NCI-H460 (cell line): ENCODE data around the gene IQGAP3. TPM values are rescaled to one million over a fixed set of nuclear protein-coding genes. Genes with fewer than 3 reads are reported as not detected.

Experiments used
- DNase-seq: peaks from one replicate; pipeline ENCODE4 v3.0.0-alpha.2; 2016; ENCODE audit warnings: low read depth; ENCODE audit errors: extremely low read depth
- total RNA-seq: library from RNA; depleted of rRNA; stranded (reverse); fragments of >200 nt; shearing (Covaris generic); gene quantifications from 2 replicates; pipeline ENCODE4 v1.2.3, GENCODE V29; 2014

IQGAP3 gene
- total RNA-seq, 1 experiment from 2014 or later = 28.7 TPM

GRCh38 chr1:156544592-156545102 is 27.7 kb downstream of the IQGAP3 start:
- no peak for DNase-seq

DNA sequence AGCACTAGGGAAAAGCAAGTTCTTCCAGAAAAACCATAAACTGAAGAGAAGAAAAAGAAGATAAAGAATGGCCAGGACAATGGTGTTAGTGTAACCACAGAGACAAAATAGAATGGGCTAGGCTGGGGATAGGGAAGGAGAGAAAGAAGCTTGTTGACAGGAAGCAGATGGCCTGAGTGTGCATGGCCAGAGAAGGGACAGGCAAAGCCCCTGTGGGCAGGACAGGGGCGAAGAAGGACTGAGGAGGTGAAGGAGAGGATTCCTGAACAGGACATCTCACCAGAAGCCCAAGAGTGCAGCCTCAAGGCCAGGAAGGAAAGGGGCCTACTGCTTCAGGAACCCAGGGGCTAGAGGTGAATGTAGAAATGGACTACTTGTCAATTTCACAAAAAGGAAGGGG is 29.3 kb downstream of the IQGAP3 start:
- DNase-seq = no peak

GRCh38 chr1:156540955-156541354 is 31.4 kb downstream of the IQGAP3 start:
- DNase-seq = no peak

GRCh38 chr1:156539818-156540355 is 32.5 kb downstream of the IQGAP3 start:
- DNase-seq = no peak

- DNase-seq = no peak
Measured at GRCh38 chr1:156538711-156539440, 33.5 kb downstream of the IQGAP3 start.

- no peak for DNase-seq
Measured at GRCh38 chr1:156537027-156537426, 35.3 kb downstream of the IQGAP3 start.

DNA sequence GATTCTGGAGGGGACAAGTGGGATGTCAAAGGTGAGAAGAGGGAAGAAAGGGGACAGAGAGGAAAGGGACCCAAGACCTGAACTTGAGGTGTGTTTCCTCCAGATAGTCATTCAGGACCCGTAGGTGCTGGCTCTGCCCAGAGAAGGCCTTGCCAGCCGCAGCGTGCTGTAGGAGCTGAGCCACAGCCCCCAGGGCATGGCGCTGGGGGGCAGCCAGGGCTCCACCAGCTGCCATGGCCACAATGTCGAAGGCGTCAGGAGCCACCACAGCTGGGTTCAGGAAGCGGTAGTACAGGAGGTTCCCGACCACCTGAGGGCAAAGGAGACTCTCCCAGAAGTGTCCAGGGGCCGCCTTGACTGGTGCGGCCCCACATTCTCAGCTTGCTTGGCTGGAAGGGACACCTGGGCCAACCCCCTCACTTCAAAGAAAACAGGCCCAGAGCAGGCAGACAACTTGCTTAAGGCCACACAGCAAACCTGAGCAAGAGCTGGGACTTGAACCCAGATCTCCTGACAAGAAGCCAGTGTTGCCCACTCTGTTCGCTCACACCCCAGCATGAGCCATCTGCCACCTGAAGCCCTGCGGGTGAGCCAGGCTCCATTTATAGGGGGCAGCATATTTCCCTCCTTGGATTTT is 37.8 kb downstream of the IQGAP3 start:
- DNase-seq = no peak

DNA sequence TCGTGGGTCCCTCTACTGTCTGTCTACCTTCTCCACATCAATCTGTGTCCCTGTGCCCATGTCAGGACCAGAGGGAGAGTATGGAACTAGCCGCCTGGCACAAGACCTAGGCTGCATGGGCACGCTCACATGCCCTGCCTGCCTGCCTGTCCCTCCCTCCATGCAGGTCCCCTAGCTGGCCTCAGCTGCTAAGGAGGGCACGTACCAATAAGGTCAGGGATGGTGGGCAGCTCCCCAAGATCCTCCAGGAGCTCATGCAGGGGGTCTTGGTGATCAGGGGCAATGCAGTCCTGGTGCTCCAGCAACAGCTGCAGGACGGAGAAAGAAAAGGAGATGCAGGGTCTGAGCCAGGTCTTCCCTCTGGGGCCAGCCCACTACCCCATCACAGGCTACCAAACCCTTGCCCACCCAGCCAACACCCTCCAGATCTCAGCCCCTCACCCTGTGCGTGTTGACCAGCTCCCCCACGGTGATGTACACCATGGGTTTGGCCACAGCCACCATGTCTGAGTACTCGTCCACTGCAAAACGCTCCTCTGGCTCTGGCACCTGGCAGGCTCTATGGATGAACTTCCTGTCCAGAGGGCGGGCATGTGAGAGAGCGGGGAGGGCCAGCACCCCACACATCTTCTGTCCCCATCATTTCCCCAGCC is 38.7 kb downstream of the IQGAP3 start:
- no peak for DNase-seq

DNA sequence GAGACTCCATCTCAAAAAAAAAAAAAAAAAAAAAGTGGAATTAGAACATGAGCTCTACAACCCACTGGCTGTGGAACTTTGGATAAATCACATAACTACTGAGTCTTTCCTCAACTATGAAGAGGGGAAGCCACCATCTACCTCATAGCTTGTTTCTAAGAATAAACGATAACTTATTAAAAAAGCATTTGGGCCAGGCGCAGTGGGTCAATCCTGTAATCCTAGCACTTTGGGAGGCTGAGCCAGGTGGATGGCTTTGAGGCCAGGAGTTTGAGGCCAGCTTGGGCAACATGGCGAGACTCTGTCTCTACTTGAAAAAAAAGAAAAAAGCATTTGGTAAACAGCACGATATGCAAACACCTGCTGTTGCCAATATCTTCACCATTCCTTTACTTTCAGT is 40.0 kb downstream of the IQGAP3 start:
- no peak for DNase-seq

DNA sequence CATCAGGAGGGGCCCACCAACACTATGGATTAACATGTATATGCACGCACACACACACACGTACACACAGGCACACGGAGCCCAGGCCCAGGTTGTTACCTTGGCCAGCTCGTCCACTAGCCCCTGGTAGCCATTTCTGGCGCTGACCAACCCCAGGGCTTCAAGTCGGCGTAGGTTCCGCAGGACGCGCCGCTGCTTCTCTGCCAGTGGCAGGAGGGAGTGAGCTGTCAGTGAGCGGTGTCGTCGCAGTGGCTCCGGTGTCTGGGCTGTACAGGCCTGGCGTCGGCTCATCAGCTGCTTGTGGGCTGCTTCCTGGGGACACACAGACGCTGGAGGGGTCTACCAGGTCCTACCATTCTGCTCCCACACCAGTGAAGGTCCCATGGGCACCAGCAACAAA is 42.4 kb downstream of the IQGAP3 start:
- no peak for DNase-seq

GRCh38 chr1:156528875-156529425 is 43.4 kb downstream of the IQGAP3 start:
- DNase-seq = no peak

- DNase-seq = no peak
Measured at GRCh38 chr1:156528231-156528630, 44.1 kb downstream of the IQGAP3 start.

- no peak for DNase-seq
Measured at GRCh38 chr1:156527584-156527983, 44.8 kb downstream of the IQGAP3 start.

DNA sequence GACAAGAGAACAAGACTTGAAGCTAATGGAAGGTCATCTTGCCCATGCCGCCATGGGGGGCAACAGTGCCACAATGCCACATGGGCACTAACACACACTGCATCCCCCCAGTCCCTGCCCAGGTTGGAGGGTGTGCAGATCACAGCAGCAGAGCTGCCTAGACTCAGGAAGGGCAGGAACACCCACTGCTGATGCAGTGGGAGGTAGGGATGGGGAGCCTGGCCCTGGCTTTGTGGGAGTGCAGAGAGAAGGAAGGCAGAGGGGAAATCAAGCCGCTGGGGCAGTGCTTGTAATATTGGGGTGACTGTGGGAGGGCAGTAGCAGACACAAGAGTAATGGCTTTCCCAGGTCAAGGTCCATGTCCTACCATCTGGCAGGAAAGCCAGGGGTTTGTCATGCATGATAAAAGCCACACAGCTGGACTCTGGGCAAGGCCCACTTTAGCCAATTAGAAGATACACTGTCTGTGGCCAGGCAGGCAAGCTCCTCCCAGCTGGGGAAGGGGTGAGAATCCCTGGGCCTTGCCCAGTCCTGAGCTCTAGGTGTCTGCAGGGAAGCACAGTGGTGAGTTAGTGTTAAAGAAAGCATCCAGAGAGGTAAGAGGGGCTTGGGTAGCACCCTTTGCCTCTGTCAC is 46.4 kb downstream of the IQGAP3 start:
- DNase-seq = no peak

DNA sequence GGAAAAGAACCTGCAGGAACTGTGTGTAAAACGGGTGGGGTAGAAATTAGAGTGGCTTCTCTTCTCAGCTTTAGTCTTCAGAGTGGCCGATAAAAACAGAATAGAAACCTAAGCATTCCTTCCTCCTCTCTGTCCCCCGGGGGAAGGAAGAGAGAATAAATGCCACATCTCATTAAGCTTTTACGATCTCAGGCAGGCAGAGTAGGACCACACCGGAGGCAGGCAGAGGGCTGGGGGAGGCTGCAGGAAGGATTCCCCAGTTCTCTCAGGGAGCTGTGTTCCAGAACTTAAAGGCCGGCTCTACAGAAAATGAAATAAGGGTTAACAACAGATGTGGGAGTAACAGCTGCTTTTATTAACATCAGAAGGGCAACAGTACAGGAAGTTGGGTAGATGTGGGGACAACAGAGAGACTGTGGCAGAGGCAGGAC is 47.3 kb downstream of the IQGAP3 start:
- no peak for DNase-seq

DNA sequence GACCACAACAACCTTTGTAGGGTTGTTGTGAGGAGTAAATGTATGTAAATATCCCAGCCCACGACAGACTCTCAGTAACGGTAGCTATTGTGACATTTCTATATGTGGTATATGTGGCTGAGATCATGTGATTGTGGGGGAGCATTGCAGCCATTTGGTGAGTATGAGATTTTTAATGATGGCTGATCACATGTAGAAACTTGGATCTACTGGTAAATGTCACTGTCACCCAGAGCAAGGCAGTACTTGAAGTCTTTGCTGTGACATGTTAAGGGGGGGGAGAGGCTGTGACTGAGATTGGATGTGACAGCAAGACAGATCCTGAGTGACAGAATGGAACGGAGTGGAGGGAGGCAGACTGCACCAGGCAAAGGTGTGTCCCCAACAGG is 47.9 kb downstream of the IQGAP3 start:
- no peak for DNase-seq

GRCh38 chr1:156523801-156524480 is 48.4 kb downstream of the IQGAP3 start:
- DNase-seq = no peak

DNA sequence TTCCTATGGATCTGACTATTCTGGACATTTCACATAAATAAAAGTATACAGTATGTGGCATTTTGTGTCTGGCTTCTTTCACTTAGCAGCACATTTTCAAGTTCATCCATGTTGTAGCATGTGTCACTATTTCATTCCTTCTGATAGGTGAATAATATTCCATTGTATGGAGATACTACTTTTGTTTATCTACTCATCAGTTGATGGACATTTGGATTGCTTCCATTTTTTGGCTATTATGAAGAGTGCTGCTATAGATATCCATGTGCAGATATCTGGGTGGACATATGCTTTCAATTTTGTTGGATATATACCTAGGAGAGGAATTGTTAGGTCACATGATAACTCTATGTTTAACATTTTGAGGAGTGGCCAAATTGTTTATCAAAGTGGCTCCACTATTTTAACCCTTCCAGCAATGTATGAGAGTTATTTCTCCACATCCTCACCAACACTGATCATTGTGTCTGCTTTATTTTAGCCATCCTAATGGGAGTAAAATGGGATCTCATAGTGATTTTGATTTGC is 49.9 kb downstream of the IQGAP3 start:
- DNase-seq = no peak

DNA sequence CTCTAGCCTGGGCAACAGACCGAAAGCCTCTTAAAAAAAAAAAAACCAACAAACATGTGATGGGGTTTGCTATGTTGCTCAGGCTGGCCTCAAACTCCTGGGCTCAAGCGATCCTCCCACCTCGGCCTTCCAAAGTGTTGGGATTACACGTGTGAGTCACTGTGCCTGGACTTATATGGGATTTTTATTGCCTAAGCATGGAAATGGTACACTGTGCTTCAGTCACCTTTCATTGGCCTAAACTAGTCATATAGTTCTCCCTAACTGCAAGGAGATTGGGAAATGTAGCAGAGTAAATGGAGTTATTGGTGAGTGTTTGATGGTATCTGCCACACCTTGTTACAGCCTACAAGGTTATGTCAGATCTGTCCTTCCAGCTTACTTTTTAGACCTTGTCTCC is 54.6 kb downstream of the IQGAP3 start:
- no peak for DNase-seq

GRCh38 chr1:156516821-156517220 is 55.5 kb downstream of the IQGAP3 start:
- DNase-seq = no peak
